DND-41 (cell line): ENCODE measurements around the gene PISD.

Source experiments
- ATAC-seq: fragments of 200-7000 bp; cut with Tn5 transposase; 3 replicates; pipeline ENCODE4 v1.9.1; 2021; ENCODE audit warnings: low read depth; ENCODE audit not compliant: insufficient read depth
- DNase-seq: peaks from one replicate; pipeline ENCODE4 v3.0.0-alpha.2; 2020
- H2AFZ ChIP-seq: 2 replicates; pipeline ENCODE4 v1.6.0; 2012; ENCODE audit warnings: low read depth, low read length
- H3K27ac ChIP-seq: 2 replicates; pipeline ENCODE4 v1.5.1; 2012; ENCODE audit warnings: low read length, inconsistent platforms
- H3K27me3 ChIP-seq: fragments of 200-600 bp; sonication (generic); 2 replicates; pipeline ENCODE4 v1.6.0; 2012; ENCODE audit warnings: low read length, mild to moderate bottlenecking, inconsistent platforms; ENCODE audit not compliant: insufficient read depth, poor library complexity
- H3K36me3 ChIP-seq: 2 replicates; pipeline ENCODE4 v1.5.1; 2012; ENCODE audit warnings: low read length, inconsistent platforms; ENCODE audit not compliant: insufficient read depth
- H3K4me1 ChIP-seq: 2 replicates; pipeline ENCODE4 v1.5.1; 2012; ENCODE audit warnings: mild to moderate bottlenecking, low read length; ENCODE audit not compliant: insufficient read depth
- H3K4me2 ChIP-seq: 2 replicates; pipeline ENCODE4 v1.6.0; 2012; ENCODE audit warnings: mild to moderate bottlenecking, moderate library complexity, low read length, inconsistent platforms; ENCODE audit not compliant: insufficient read depth
- H3K4me3 ChIP-seq, 2 experiments: fragments of 200-600 bp in 1 of 2; shearing (Covaris generic) in 1 of 2; 2 replicates each; pipeline ENCODE4 v1.5.1; 2012 to 2016; ENCODE audit warnings: inconsistent platforms in 2 of 2, low read length in 2 of 2, mild to moderate bottlenecking in 2 of 2, low read depth in 1 of 2, moderate library complexity in 1 of 2
- H3K79me2 ChIP-seq: 2 replicates; pipeline ENCODE4 v1.6.0; 2012; ENCODE audit warnings: low read length, inconsistent platforms; ENCODE audit not compliant: insufficient read depth
- H3K9ac ChIP-seq: 2 replicates; pipeline ENCODE4 v1.6.0; 2012; ENCODE audit warnings: low read depth, mild to moderate bottlenecking, inconsistent platforms, low read length, moderate library complexity
- H3K9me3 ChIP-seq: 2 replicates; pipeline ENCODE4 v1.5.1; 2012; ENCODE audit warnings: low read length, moderate library complexity, mild to moderate bottlenecking, inconsistent platforms; ENCODE audit not compliant: insufficient read depth, severe bottlenecking
- H4K20me1 ChIP-seq: 2 replicates; pipeline ENCODE4 v1.6.0; 2012; ENCODE audit warnings: low read length; ENCODE audit not compliant: insufficient read depth
- CTCF ChIP-seq: IDR thresholded peaks from 2 replicates; pipeline ENCODE4 v1.5.1; 2012; ENCODE audit warnings: borderline replicate concordance, low read length, moderate library complexity, mild to moderate bottlenecking; ENCODE audit not compliant: poor library complexity, severe bottlenecking; ENCODE audit errors: extremely low read depth
- EZH2 ChIP-seq: IDR thresholded peaks from 3 replicates; pipeline ENCODE4 v1.6.1; 2012; ENCODE audit warnings: borderline replicate concordance, low read depth, mild to moderate bottlenecking, moderate library complexity, low read length, inconsistent platforms; ENCODE audit not compliant: severe bottlenecking

Gene PISD

DNA sequence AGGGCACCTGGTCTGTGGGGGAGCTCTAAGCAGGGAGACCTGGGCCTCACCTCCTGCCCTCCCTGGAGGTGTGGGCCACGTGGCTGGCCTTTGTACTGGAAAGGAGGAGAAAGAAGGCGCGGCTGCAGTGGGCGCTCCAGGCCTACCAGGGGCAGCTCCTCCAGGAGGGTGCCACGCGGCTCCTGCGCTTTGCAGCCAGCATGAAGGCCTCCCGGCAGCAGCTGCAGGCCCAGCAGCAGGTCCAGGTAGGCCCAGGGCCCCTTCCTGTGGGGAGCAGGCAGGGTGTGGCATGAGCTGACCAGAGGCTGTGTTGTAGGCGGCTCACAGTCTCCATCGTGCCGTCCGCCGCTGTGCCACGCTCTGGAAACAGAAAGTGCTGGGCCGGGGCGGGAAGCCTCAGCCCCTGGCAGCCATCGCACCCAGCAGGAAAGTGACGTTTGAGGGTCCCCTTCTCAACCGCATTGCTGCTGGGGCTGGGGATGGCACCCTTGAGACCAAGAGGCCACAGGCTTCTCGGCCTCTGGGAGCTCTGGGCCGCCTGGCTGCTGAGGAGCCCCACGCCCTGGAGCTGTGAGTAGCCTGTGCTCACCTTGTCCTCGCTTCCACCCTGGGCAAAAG, 48.6 kb downstream of the PISD start:
- H3K4me2 ChIP-seq = no peak overlapping the region
- peaks cover 10% of the 10 kb centered on the region for H4K20me1 ChIP-seq
- no peak overlapping the region for H3K9ac ChIP-seq
- no peak for TF ChIP-seq EZH2
- TF ChIP-seq CTCF = no peak
- H3K27me3 ChIP-seq = no peaks in the 10 kb centered on the region
- peaks cover 73% of the 10 kb centered on the region for H3K36me3 ChIP-seq
- H3K27ac ChIP-seq = no peak overlapping the region
- no peaks in the 10 kb centered on the region for H3K4me1 ChIP-seq
- H2AFZ ChIP-seq = no peak overlapping the region
- H3K79me2 ChIP-seq = no peaks in the 10 kb centered on the region
- DNase-seq = no peak
- H3K9me3 ChIP-seq = no peaks in the 10 kb centered on the region
- no peak overlapping the region for H3K4me3 ChIP-seq
- no peak for ATAC-seq

- peaks cover 74% of the 10 kb centered on the region for H3K36me3 ChIP-seq
- H4K20me1 ChIP-seq = peaks cover 10% of the 10 kb centered on the region
- H3K4me2 ChIP-seq = no peak overlapping the region
- no peak overlapping the region for H3K4me3 ChIP-seq
- H3K9me3 ChIP-seq = no peaks in the 10 kb centered on the region
- ATAC-seq (no peak), DNase-seq (no peak)
- no peaks in the 10 kb centered on the region for H3K27me3 ChIP-seq
- no peaks in the 10 kb centered on the region for H3K4me1 ChIP-seq
- no peaks in the 10 kb centered on the region for H3K79me2 ChIP-seq
- H3K27ac ChIP-seq = no peak overlapping the region
- H3K9ac ChIP-seq = no peak overlapping the region
- TF ChIP-seq CTCF (no peak), EZH2 (no peak)
- no peak overlapping the region for H2AFZ ChIP-seq
Observed at GRCh38 chr22:31612891-31613285, 49.1 kb downstream of the PISD start.

DNA sequence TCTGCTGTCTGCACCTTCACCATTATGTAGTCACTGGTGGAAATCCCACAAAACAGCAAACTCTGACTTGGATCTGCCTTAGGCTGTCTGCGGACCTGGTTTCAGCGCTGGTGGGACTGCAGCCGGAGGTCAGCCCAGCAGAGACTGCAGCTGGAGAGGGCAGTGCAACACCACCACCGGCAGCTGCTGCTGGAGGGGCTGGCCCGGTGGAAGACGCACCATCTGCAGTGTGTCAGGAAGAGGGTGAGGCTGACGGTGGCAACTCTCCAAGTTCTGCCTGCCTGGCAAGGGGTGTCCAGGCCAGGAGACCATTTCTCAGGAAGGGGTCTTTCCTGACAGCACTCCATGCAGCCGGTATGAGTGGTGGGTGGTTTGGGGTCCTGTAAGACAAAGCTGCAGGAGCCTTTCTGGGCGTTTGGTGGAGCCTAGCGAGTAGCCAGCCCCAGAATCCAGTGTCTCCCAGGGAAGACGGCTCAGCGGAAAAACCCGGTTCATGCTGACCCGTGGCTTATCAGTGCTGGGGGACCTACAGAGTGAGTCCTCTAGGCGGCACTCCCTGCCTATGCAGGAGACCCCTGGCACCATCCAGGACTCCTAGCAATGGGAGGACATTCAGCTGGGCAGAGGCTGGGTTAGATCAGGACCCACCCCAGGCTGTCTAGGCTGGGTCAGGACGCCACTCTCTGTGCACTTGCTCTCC, 50.8 kb downstream of the PISD start:
- H4K20me1 ChIP-seq = peaks cover 6% of the 10 kb centered on the region; the same call in 1 of the 2 replicates
- no peaks in the 10 kb centered on the region for H3K79me2 ChIP-seq
- DNase-seq = no peak
- peaks cover 69% of the 10 kb centered on the region for H3K36me3 ChIP-seq
- no peak overlapping the region for H3K27ac ChIP-seq
- no peaks in the 10 kb centered on the region for H3K9me3 ChIP-seq
- no peak overlapping the region for H3K4me3 ChIP-seq
- ATAC-seq = no peak
- TF ChIP-seq CTCF (no peak), EZH2 (no peak)
- H3K4me1 ChIP-seq = no peaks in the 10 kb centered on the region
- no peak overlapping the region for H3K9ac ChIP-seq
- H3K27me3 ChIP-seq = no peaks in the 10 kb centered on the region
- no peak overlapping the region for H3K4me2 ChIP-seq
- no peak overlapping the region for H2AFZ ChIP-seq
